HUES6 (cell line): Measurements from ENCODE around the gene BNIPL.

Source experiments
- H3K27ac ChIP-seq: 2 replicates; pipeline ENCODE4 v1.7.0; 2013; ENCODE audit warnings: low read depth, mild to moderate bottlenecking, low read length, inconsistent platforms
- H3K27me3 ChIP-seq: 2 replicates; pipeline ENCODE4 v1.6.1; 2013; ENCODE audit warnings: low read length; ENCODE audit not compliant: control insufficient read depth, insufficient read depth
- H3K36me3 ChIP-seq: 2 replicates; pipeline ENCODE4 v1.6.1; 2013; ENCODE audit warnings: low read length; ENCODE audit not compliant: control insufficient read depth, insufficient read depth
- H3K4me1 ChIP-seq: 2 replicates; pipeline ENCODE4 v1.6.1; 2013; ENCODE audit warnings: low read length; ENCODE audit not compliant: control insufficient read depth, insufficient read depth
- H3K4me3 ChIP-seq: 2 replicates; pipeline ENCODE4 v1.5.1; 2013; ENCODE audit warnings: low read depth, low read length
- H3K9ac ChIP-seq: one replicate; pipeline ENCODE4 v1.6.1; 2013; ENCODE audit warnings: mild to moderate bottlenecking, low read length
- H3K9me3 ChIP-seq: 2 replicates; pipeline ENCODE4 v1.6.1; 2013; ENCODE audit warnings: low read depth, low read length; ENCODE audit not compliant: control insufficient read depth, insufficient read depth

Gene BNIPL

DNA sequence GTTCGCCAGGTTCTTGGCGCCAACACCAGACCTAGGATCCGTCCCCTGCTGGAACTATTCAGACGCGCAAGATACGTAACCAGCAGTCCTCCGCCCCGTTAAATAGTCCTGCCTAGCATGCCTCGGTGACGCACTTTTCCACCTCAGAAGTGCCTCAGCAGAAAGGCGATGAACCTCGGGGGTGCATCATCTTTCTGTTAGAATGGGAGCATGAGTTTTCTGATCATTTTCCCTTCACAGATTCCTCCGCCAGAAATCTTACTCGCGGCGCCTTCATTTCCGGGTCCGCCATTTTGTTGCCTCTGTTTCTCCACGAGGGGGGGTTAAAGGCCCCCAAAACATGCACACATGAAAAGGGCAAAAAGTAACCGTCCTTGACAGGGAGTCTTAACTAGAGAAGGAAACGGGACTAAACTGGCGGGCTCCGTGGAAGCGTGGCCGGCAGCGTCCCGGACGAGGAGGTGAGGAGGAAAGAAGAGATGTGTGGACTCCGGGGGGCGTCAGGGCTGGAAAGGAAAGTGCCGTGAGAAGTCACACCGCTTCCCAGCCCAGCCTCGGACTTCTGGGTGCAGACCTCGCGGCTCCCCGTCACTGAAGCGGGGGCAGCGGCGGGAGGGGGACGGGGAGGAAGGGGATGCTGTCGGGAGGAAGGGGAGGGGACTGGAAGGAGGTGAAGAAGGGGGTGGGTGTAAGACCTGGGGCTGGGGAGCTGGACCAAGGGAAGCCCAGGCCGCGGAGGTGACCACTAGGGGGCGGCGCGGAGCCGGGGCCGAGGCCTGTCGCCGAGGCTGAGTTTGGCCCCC, 34.3 kb downstream of the BNIPL start, which contains the start of gene GABPB2:
Gene GABPB2 (plus strand): TSS at position 288 of the 803 bp plus-strand sequence. CDS start 17,429 bp downstream, outside the sequence.
- Histone ChIP-seq H3K9ac (peak within 1 kb of the TSS; percentile 91), H3K27me3 (no peaks in the 10 kb centered on the region), H3K36me3 (peaks cover 14% of the 10 kb centered on the region), H3K27ac (peak within 1 kb of the TSS; percentile 88), H3K4me1 (no peaks in the 10 kb centered on the region), H3K9me3 (no peaks in the 10 kb centered on the region), H3K4me3 (peak within 1 kb of the TSS; percentile 79)

GRCh38 chr1:151072224-151072623, 35.8 kb downstream of the BNIPL start:
- Histone ChIP-seq H3K9ac (no peak overlapping the region), H3K9me3 (no peaks in the 10 kb centered on the region), H3K27me3 (no peaks in the 10 kb centered on the region), H3K4me3 (no peak overlapping the region), H3K4me1 (no peaks in the 10 kb centered on the region), H3K27ac (no peak overlapping the region), H3K36me3 (peaks cover 5% of the 10 kb centered on the region)

- Histone ChIP-seq H3K27ac (no peak overlapping the region), H3K36me3 (no peaks in the 10 kb centered on the region), H3K4me3 (no peak overlapping the region), H3K4me1 (0 out of 2 replicates have a peak, but pooled peaks cover 3% of the 10 kb centered on the region), H3K9me3 (no peaks in the 10 kb centered on the region), H3K9ac (no peak overlapping the region), H3K27me3 (no peaks in the 10 kb centered on the region)
Observed at GRCh38 chr1:151085953-151086559, 49.7 kb downstream of the BNIPL start.
